Neural cell (in vitro differentiated cells): ENCODE data around the gene NOP14. TPM values are rescaled to one million over a fixed set of nuclear protein-coding genes. Genes with fewer than 3 reads are reported as not detected.

ENCODE experiments used
- H2AFZ ChIP-seq: fragments of 200-600, 300-800 bp; sonication (generic), shearing (Covaris generic); 2 replicates; pipeline ENCODE4 v1.6.0; 2014; ENCODE audit warnings: low read depth, mild to moderate bottlenecking, antibody characterized with exemption, low read length, moderate library complexity
- H3F3A ChIP-seq: fragments of 200-600 bp; shearing (Covaris generic); 2 replicates; pipeline ENCODE4 v1.6.1; 2016; ENCODE audit warnings: mild to moderate bottlenecking, moderate library complexity, mixed read lengths, antibody characterized with exemption, low read length; ENCODE audit not compliant: insufficient read depth, poor library complexity, severe bottlenecking
- H3K27ac ChIP-seq: fragments of 200-600, 300-800 bp; sonication (generic), shearing (Covaris generic); 2 replicates; pipeline ENCODE4 v1.5.1; 2014; ENCODE audit warnings: mild to moderate bottlenecking, low read length, moderate library complexity
- H3K27me3 ChIP-seq: fragments of 300-800, 200-600 bp; sonication (generic), shearing (Covaris generic); 2 replicates; pipeline ENCODE4 v1.6.0; 2014; ENCODE audit warnings: mild to moderate bottlenecking, low read depth, low read length, moderate library complexity; ENCODE audit not compliant: insufficient read depth
- H3K36me3 ChIP-seq: fragments of 300-800, 200-600 bp; sonication (generic), shearing (Covaris generic); 2 replicates; pipeline ENCODE4 v1.5.1; 2014; ENCODE audit warnings: mild to moderate bottlenecking, antibody characterized with exemption, low read length, moderate library complexity; ENCODE audit not compliant: insufficient read depth
- H3K4me2 ChIP-seq: fragments of 300-800, 200-600 bp; sonication (generic), shearing (Covaris generic); 2 replicates; pipeline ENCODE4 v1.6.0; 2014; ENCODE audit warnings: mild to moderate bottlenecking, low read length
- H3K4me3 ChIP-seq: fragments of 300-800, 200-600 bp; sonication (generic), shearing (Covaris generic); 2 replicates; pipeline ENCODE4 v1.5.1; 2014; ENCODE audit warnings: mild to moderate bottlenecking, low read length, moderate library complexity
- H3K79me2 ChIP-seq: fragments of 200-600 bp; shearing (Covaris generic); replicated peaks from 2 replicates; pipeline ENCODE4 v1.6.0; 2014; ENCODE audit warnings: mild to moderate bottlenecking, low read length, moderate library complexity; ENCODE audit not compliant: insufficient read depth
- H3K9ac ChIP-seq: fragments of 300-800, 200-600 bp; sonication (generic), shearing (Covaris generic); 2 replicates; pipeline ENCODE4 v1.6.1; 2016; ENCODE audit warnings: mild to moderate bottlenecking, low read length, mixed read lengths
- H3K9me2 ChIP-seq: fragments of 200-600 bp; shearing (Covaris generic); 2 replicates; pipeline ENCODE4 v1.6.1; 2016; ENCODE audit warnings: mild to moderate bottlenecking, low read length, mixed read lengths; ENCODE audit not compliant: insufficient read depth
- H3K9me3 ChIP-seq: fragments of 200-600, 300-800 bp; sonication (generic), shearing (Covaris generic); 2 replicates; pipeline ENCODE4 v1.6.1; 2016; ENCODE audit warnings: mild to moderate bottlenecking, mixed run types, low read length, moderate library complexity, mixed read lengths
- H4K20me1 ChIP-seq: fragments of 200-600 bp; shearing (Covaris generic); 2 replicates; pipeline ENCODE4 v1.6.1; 2016; ENCODE audit warnings: mild to moderate bottlenecking, mixed run types; ENCODE audit not compliant: insufficient read depth
- CTCF ChIP-seq: fragments of 450-650 bp; IDR thresholded peaks from 2 replicates; pipeline ENCODE4 v1.5.1; 2014; ENCODE audit warnings: antibody characterized with exemption, mild to moderate bottlenecking, moderate library complexity; ENCODE audit not compliant: poor library complexity, severe bottlenecking
- EP300 ChIP-seq: fragments of 450-650 bp; conservative IDR thresholded peaks from 2 replicates; pipeline ENCODE4 v1.6.1; 2014; ENCODE audit warnings: antibody characterized with exemption, mild to moderate bottlenecking, moderate library complexity; ENCODE audit not compliant: poor library complexity, severe bottlenecking
- EZH2 ChIP-seq: fragments of 200-600, 300-800 bp; shearing (Covaris generic), sonication (generic); IDR thresholded peaks from 2 replicates; pipeline ENCODE4 v1.6.1; 2014; ENCODE audit warnings: antibody characterized with exemption, low read length, borderline replicate concordance, mild to moderate bottlenecking; ENCODE audit not compliant: insufficient read depth, poor library complexity, severe bottlenecking
- MXI1 ChIP-seq: fragments of 450-650 bp; conservative IDR thresholded peaks from 2 replicates; pipeline ENCODE4 v1.6.1; 2014; ENCODE audit warnings: antibody characterized with exemption, mild to moderate bottlenecking; ENCODE audit not compliant: poor library complexity, severe bottlenecking
- POLR2AphosphoS5 ChIP-seq: IDR thresholded peaks from 2 replicates; pipeline ENCODE4 v1.6.1; 2012
- RAD21 ChIP-seq: fragments of 450-650 bp; conservative IDR thresholded peaks from 2 replicates; pipeline ENCODE4 v1.6.1; 2014; ENCODE audit warnings: antibody characterized with exemption, mild to moderate bottlenecking, moderate library complexity
- REST ChIP-seq: IDR thresholded peaks from 2 replicates; pipeline ENCODE4 v1.6.1; 2012; ENCODE audit warnings: borderline replicate concordance
- SMC3 ChIP-seq: fragments of 450-650 bp; conservative IDR thresholded peaks from 2 replicates; pipeline ENCODE4 v1.6.1; 2014; ENCODE audit warnings: antibody characterized with exemption, mild to moderate bottlenecking, moderate library complexity; ENCODE audit not compliant: poor library complexity
- TAF1 ChIP-seq: IDR thresholded peaks from 2 replicates; pipeline ENCODE4 v1.6.1; 2012; ENCODE audit warnings: low read depth
- polyA plus RNA-seq: library from polyadenylated mRNA; depleted of rRNA; stranded (reverse); fragments of >200 nt; gene quantifications from 2 replicates; pipeline ENCODE4 v1.2.3, GENCODE V29; 2014

Gene NOP14
- polyA plus RNA-seq, 1 donor from 2014 or later = 6.3 TPM

GRCh38 chr4:2924765-2925301, 38.4 kb downstream of the NOP14 start:
- no peaks in the 10 kb centered on the region for H3K9me2 ChIP-seq
- no peaks in the 10 kb centered on the region for H3F3A ChIP-seq
- H3K4me3 ChIP-seq = no peak overlapping the region
- no peak overlapping the region for H3K27ac ChIP-seq
- no peak overlapping the region for H3K9ac ChIP-seq
- no peaks in the 10 kb centered on the region for H3K9me3 ChIP-seq
- H3K36me3 ChIP-seq = no peaks in the 10 kb centered on the region
- H3K4me2 ChIP-seq = no peak overlapping the region
- peak; percentile 56 for TF ChIP-seq MXI1
- no peak for TF ChIP-seq REST
- no peak for TF ChIP-seq SMC3
- H4K20me1 ChIP-seq = no peaks in the 10 kb centered on the region
- H2AFZ ChIP-seq = no peak overlapping the region
- H3K79me2 ChIP-seq = no peaks in the 10 kb centered on the region
- H3K27me3 ChIP-seq = no peaks in the 10 kb centered on the region

GRCh38 chr4:2924286-2924685, 38.9 kb downstream of the NOP14 start:
- Histone ChIP-seq H3F3A (no peaks in the 10 kb centered on the region), H3K36me3 (no peaks in the 10 kb centered on the region)

More at GRCh38 chr4:2924286-2924685, 38.9 kb downstream of the NOP14 start:
- H3K27me3 ChIP-seq = no peaks in the 10 kb centered on the region
- TF ChIP-seq RAD21 (no peak), SMC3 (no peak), POLR2AphosphoS5 (no peak), EZH2 (no peak), TAF1 (no peak), MXI1 (no peak), REST (no peak), EP300 (no peak), CTCF (no peak)
- no peak overlapping the region for H3K27ac ChIP-seq
- no peaks in the 10 kb centered on the region for H3K9me3 ChIP-seq
- H3K4me3 ChIP-seq = no peak overlapping the region
- no peak overlapping the region for H2AFZ ChIP-seq
- no peaks in the 10 kb centered on the region for H3K79me2 ChIP-seq
- no peak overlapping the region for H3K4me2 ChIP-seq
- no peaks in the 10 kb centered on the region for H3K9me2 ChIP-seq
- H4K20me1 ChIP-seq = no peaks in the 10 kb centered on the region
- no peak overlapping the region for H3K9ac ChIP-seq
